Measurements from ENCODE around the gene SLITRK3. TPM values are rescaled to one million over a fixed set of nuclear protein-coding genes. Genes with fewer than 3 reads are reported as not detected.
A peak's percentile ranks its signal among the peaks of the same experiment; 100 is the strongest.

Gene SLITRK3
- total RNA-seq, 2 experiments from 2014 or later = not detected

GRCh38 chr3:165212580-165212979 is 16.4 kb upstream of the SLITRK3 start:
- no peak overlapping the region for H3K27ac Mint-ChIP-seq
- CTCF ChIA-PET = no interaction called here
- TF ChIP-seq CTCF (IDR thresholded peaks at IDR 0.05) = no peak
- no peaks in the 10 kb centered on the region for H3K27me3 Mint-ChIP-seq
- H3K36me3 Mint-ChIP-seq (ENCODE audit: low read depth) = no peaks in the 10 kb centered on the region
- POLR2A ChIA-PET = interaction anchor here (0.8 kb wide), 1 partner anchor 18 kb away, joined by 3 read pairs; no protein-coding TSS in a partner anchor
- DNase-seq = no peak
- no peak overlapping the region for H3K4me3 Mint-ChIP-seq
- ATAC-seq = no peak
- no peaks in the 10 kb centered on the region for H3K9me3 Mint-ChIP-seq
- no peaks in the 10 kb centered on the region for H3K4me1 Mint-ChIP-seq (ENCODE audit: low read depth)
- intact Hi-C loops (cut with micrococcal nuclease) = no loop called here

GRCh38 chr3:165211721-165212120 is 15.5 kb upstream of the SLITRK3 start:
- DNase-seq (no peak), ATAC-seq (no peak)
- Mint-ChIP-seq H3K36me3 (ENCODE audit: low read depth) (no peaks in the 10 kb centered on the region), H3K4me3 (no peak overlapping the region), H3K27me3 (peaks cover 1% of the 10 kb centered on the region), H3K4me1 (ENCODE audit: low read depth) (no peaks in the 10 kb centered on the region), H3K27ac (no peak overlapping the region), H3K9me3 (no peaks in the 10 kb centered on the region)
- ChIA-PET POLR2A (interaction anchor here (0.8 kb wide), 1 partner anchor 17 kb away, joined by 3 read pairs; no protein-coding TSS in a partner anchor), CTCF (no interaction called here)
- TF ChIP-seq CTCF (IDR thresholded peaks at IDR 0.05) = no peak
- intact Hi-C loops (cut with micrococcal nuclease) = no loop called here

- ChIA-PET POLR2A (no interaction called here), CTCF (no interaction called here)
- DNase-seq (no peak), ATAC-seq (no peak)
- Mint-ChIP-seq H3K27ac (no peak overlapping the region), H3K36me3 (ENCODE audit: low read depth) (no peaks in the 10 kb centered on the region), H3K27me3 (peaks cover 1% of the 10 kb centered on the region), H3K4me3 (no peak overlapping the region), H3K9me3 (no peaks in the 10 kb centered on the region), H3K4me1 (ENCODE audit: low read depth) (no peaks in the 10 kb centered on the region)
- TF ChIP-seq CTCF (IDR thresholded peaks at IDR 0.05) = no peak
- intact Hi-C loops (cut with micrococcal nuclease) = no loop called here
These were observed 14.5 kb upstream of the SLITRK3 start for GRCh38 chr3:165210727-165211126.

- Mint-ChIP-seq H3K27ac (no peak overlapping the region), H3K27me3 (peaks cover 1% of the 10 kb centered on the region), H3K4me1 (ENCODE audit: low read depth) (no peaks in the 10 kb centered on the region), H3K9me3 (no peaks in the 10 kb centered on the region), H3K4me3 (no peak overlapping the region), H3K36me3 (ENCODE audit: low read depth) (no peaks in the 10 kb centered on the region)
- no peak for TF ChIP-seq CTCF (IDR thresholded peaks at IDR 0.05)
- ATAC-seq (no peak), DNase-seq (no peak)
- intact Hi-C loops (cut with micrococcal nuclease) = no loop called here
- POLR2A ChIA-PET = no interaction called here
- CTCF ChIA-PET = no interaction called here
These were observed 13.9 kb upstream of the SLITRK3 start for GRCh38 chr3:165210132-165210531.

- DNase-seq (peak; percentile 55), ATAC-seq (peak; percentile 84)
- TF ChIP-seq CTCF (IDR thresholded peaks at IDR 0.05) = peak; percentile 74
- Mint-ChIP-seq H3K36me3 (ENCODE audit: low read depth) (no peaks in the 10 kb centered on the region), H3K4me3 (no peak overlapping the region), H3K4me1 (ENCODE audit: low read depth) (no peaks in the 10 kb centered on the region), H3K27me3 (peaks cover 1% of the 10 kb centered on the region), H3K27ac (no peak overlapping the region), H3K9me3 (no peaks in the 10 kb centered on the region)
- POLR2A ChIA-PET = no interaction called here
- intact Hi-C loops (cut with micrococcal nuclease) = no loop called here
- CTCF ChIA-PET = interaction anchor here (0.6 to 1.7 kb wide), 15 partner anchors 9 to 407 kb away, joined by 3 to 7 read pairs (median 4); no protein-coding TSS in a partner anchor
These were observed 10.5 kb upstream of the SLITRK3 start for GRCh38 chr3:165206454-165207266.

Data from activated CD8-positive, alpha-beta T cell treated with anti-CD3 and anti-CD28 coated beads for 36 hours (primary cell).